ENCODE results near the gene BRMS1L.

Gene BRMS1L

GRCh38 chr14:35866595-35867279 is 40.6 kb downstream of the BRMS1L start:
- DNase-seq, result no peak

DNA sequence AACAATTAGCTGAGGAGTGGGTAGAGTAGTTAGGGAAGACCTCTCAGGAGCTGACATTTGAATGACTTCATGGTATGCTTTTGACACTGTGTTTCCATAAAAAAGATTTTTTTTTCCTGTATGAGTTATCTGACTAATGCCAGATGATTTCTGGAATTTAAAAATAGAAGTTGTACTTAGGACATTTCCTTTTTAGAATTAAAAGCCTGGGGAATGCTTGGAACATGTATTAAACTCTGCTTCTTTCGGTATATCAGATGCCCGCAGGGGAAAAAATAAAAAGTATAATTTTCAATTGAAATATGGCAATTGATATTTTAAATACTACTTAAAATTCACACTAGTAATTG is 41.1 kb downstream of the BRMS1L start:
- DNase-seq, result no peak

GRCh38 chr14:35875296-35875695 is 49.2 kb downstream of the BRMS1L start:
- DNase-seq, result no peak

DNA sequence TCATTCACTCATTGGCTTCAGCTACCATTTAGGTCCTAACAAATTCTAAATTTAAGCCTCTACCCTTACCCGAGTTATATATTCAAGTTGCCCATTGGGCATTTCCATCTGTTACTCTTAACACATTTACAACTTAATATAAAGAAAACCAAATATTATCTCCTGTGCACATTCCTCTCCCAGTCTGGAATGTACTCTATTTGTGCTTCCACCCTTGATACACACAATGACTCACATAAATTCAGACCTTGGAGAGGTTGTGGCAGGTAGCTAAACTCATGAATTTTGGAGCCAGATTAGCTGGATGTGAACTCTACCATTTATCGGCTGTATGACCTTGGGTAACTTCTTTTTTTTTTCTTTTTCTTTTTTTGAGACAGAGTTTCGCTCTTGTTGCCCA is 51.1 kb downstream of the BRMS1L start:
- no peak for DNase-seq

GRCh38 chr14:35878272-35879150 is 52.4 kb downstream of the BRMS1L start:
- no peak for DNase-seq

GRCh38 chr14:35879151-35879648 is 53.1 kb downstream of the BRMS1L start:
- no peak for DNase-seq

DNA sequence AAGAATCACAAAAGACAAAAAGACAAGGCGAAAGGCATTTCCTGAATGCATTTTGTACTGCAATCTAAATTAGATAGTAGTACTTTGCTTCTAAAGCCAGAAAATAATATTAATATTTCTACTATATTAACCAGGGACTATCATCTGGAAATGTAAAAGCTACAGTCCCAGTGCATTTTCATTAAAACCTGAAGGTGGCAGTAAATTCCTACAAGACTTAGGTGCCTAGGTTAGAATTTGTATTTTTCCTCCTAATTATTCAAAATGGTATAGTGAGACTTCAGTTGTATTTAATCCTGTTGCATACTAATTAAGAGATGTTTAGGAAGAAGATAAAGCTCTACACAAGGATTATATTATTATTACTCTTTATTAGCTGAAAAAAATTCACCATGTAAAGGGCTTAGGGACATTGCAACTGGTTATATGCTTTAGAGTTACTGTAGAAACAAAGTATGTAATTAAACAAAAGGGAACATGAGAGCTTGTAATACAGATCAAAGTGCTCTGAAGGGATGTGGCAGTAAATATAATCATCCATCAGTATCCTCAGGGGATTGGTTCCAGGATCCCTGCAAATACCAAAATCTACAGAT is 53.6 kb downstream of the BRMS1L start:
- DNase-seq, result no peak

DNA sequence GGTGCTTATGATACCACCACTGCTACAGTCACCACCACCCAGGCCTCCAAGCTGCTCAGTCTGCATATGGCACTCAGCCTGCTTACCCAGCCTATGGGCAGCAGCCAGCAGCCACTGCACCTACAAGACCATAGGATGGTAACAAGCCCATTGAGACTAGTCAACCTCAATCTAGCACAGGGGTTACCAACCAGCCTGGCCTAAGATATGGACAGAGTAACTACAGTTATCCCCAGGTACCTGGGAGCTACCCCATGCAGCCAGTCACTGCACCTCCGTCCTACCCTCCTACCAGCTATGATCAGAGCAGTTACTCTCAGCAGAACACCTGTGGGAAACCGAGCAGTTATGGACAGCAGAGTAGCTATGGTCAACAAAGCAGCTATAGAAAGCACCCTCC is 55.1 kb downstream of the BRMS1L start:
- DNase-seq, result no peak

- DNase-seq, result no peak
Observed at GRCh38 chr14:35883677-35884293, 57.6 kb downstream of the BRMS1L start.

- DNase-seq, result no peak
Observed at GRCh38 chr14:35890308-35890707, 64.2 kb downstream of the BRMS1L start.

DNA sequence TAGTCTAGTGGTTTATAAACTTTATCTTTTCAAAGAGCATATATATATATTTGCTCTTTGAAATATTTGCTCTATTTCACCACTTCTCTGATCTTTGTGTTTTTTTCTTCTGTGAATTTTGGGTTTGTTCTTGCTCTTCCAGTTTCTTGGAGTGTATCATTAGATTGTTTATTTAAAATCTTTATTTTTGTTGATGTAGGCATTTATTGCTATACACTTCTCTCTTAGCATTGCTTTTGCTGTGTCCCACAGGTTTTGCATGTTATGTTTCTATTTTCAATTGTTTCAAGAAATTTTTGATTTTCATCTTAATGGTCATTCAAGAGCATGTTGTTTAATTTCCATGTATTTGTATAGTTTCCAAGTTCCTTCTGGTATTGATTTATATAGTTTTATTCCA is 69.1 kb downstream of the BRMS1L start:
- DNase-seq, result no peak

GRCh38 chr14:35897616-35898111 is 71.5 kb downstream of the BRMS1L start:
- DNase-seq, result no peak

DNA sequence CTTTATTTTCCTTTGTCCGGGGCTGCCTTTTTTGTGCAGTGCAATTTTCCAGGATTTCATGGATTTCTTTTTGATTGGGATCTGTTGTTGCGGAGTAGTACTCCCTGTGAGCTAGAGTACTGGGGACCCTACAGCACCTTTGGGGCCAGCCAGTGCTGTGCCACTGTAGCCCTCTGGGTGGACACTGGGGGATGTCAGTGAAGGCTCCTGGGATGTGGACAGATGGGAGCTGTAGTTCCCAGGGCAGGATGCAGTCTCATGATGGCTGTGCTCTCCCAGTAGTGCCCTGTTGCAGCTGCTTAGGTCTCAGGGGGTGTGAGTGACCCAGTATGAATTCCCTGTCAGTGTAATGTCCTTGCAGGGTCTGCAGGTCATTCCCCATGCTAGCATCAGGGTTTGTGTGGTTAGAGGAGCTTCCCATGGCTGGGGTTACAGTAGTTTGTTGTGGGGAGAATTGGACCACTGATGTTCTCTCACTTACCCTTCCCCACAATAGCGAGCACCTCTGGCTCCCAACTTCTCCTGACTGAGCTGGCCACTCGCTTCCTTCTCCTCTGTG is 72.2 kb downstream of the BRMS1L start:
- DNase-seq, result no peak

- no peak for DNase-seq
Observed at GRCh38 chr14:35900741-35901140, 74.6 kb downstream of the BRMS1L start.

GRCh38 chr14:35909665-35910064 is 83.5 kb downstream of the BRMS1L start:
- DNase-seq, result no peak

GRCh38 chr14:35910191-35910590 is 84.1 kb downstream of the BRMS1L start:
- no peak for DNase-seq

DNA sequence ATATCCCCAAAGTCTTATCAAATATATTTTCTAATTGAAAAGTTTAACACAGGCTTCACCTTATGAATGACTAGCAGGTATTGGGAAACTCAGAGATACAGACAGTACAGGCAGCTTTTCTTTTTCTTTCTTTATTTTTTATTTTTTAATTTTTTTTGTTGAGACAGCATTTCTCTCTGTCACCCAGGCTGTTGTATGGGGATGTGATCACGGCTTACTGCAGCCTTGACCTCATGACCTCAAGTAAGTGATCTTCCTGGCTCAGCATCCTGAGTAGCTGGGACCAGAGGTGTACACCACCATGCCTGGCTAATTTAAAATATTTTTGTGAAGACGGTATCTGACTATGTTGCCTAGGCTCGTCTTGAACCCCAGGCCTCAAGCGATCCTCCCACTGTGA is 85.0 kb downstream of the BRMS1L start:
- DNase-seq, result no peak

DNA sequence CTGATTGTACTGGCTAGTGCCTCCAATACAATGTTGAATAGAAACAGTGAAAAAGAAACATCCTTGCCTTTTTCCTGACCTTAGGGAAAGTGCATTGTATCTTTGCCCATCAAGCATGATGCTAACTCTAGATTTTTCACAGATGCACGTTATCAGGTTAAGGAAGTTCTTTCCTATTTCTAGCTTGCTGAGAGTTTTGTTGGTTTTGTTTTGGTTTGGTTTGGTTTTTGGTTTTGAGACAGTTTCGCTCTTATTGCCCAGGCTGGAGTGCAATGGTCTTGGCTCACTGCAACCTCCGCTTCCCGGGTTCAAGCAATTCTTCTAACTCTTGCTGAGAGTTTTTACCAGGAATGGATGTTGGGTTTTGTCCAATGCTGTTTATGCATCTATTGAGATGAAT is 89.0 kb downstream of the BRMS1L start:
- DNase-seq, result no peak

DNA sequence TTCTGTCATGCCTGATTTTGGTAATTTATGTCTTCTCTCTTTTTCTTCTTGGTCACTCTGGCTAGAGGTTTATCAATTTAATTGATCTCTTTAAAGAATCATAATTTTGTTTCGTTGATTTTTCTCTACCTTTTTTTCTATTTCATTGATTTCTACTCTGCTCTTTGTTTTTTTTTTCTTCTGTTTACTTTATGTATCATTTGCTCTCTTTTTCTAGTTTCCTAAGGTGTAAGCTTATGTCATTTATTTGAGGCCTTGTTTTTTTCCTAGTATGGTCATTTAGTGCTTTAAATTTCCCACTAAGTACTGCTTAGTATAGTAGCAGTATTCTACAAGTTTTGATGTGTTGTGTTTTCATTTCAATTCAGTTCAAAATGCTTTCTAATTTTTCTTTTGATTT is 89.6 kb downstream of the BRMS1L start:
- no peak for DNase-seq

Data from stimulated activated naive CD4-positive, alpha-beta T cell treated with Interleukin-2 at 50 U/mL for 16 hours (primary cell).